HG02759 (cell line): ENCODE results near the gene SYT2.
"Not testable (repeated sequence)": the region's sequence is repeated elsewhere in the genome, so short reads cannot be mapped to it uniquely, and the experiment has no call there.

Source experiments
- ATAC-seq: cut with Tn5 transposase; IDR thresholded peaks from one replicate; pipeline ENCODE4 v1.9.1; 2021; ENCODE audit warnings: mild to moderate bottlenecking, moderate library complexity; ENCODE audit not compliant: unreplicated experiment

The SYT2 gene

DNA sequence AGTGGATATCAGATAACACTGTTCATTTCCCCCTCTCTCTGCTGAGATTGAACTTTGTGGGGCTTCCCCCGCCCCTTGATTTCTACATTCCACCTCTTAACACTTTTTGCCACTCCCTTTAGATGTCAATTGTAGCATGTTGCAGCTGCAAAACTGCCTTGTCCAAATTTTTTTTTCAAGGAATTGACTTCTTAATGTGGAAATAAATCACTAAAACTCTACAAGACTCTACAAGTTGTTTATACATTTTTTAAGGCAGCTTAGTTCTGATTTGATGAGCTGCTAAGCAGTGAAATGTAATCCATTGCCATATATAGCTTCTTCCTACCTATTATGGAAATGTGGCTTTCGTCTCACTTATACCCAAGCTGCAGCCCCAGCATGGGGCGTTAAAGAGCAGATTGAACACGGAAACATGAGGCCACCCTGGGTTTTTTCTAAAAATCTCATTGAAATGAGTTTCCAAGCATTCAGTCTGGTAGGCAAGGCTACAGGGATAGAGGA lies 132.2 kb downstream of the SYT2 start:
- no peak for ATAC-seq

DNA sequence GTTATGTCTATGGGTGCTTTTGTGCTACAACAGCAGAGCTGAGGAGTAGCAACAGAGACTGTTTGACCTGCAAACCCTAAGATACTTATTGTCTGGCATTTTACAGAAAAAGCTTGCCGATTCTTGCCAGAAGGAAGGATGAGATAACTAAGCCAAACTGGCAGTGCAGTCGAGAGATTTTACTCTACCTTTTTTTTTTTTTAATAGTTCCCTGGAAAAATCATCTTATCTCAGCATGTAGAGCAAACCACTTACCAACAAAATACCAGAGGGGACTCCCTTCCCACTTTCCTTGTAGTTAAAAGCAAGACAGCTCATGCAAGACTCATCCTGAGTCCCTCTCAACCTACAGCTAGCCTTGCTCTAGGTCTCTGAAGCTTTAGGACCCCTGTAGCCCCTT lies 132.9 kb downstream of the SYT2 start:
- no peak for ATAC-seq

GRCh38 chr1:202576816-202577215 lies 133.4 kb downstream of the SYT2 start:
- ATAC-seq = no peak

GRCh38 chr1:202575918-202576653 lies 134.2 kb downstream of the SYT2 start:
- ATAC-seq = no peak

- no peak for ATAC-seq
These were observed 137.4 kb downstream of the SYT2 start for GRCh38 chr1:202572867-202573266.

DNA sequence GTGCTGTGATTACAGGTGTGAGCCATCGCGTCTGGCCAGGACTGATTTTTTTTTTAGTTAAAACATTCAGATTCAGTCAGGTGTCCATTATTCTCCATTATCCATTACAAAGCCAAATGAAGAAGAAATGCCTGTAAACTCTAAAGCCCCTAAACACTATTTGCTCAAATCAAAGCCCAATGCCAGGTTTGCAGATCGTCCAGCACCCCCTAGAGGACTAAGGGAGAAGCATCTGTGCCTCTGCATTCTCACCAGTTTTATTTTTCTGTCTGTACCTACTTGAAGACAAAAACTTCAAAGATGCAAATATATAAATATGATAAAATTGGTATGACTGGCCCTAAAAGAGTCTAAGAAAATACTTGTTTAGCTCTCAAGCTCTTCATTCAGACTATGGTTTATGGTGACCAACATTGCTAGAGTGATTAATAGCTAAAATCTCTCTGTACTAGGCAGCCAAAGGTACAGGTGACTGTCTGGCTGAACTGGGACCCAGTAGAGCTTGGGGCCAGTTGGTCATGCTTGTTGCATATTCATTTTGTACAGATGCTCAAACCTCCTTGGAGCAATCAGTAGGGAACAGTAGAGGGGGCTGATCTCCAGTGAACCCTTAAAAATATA lies 138.4 kb downstream of the SYT2 start:
- ATAC-seq = no peak

DNA sequence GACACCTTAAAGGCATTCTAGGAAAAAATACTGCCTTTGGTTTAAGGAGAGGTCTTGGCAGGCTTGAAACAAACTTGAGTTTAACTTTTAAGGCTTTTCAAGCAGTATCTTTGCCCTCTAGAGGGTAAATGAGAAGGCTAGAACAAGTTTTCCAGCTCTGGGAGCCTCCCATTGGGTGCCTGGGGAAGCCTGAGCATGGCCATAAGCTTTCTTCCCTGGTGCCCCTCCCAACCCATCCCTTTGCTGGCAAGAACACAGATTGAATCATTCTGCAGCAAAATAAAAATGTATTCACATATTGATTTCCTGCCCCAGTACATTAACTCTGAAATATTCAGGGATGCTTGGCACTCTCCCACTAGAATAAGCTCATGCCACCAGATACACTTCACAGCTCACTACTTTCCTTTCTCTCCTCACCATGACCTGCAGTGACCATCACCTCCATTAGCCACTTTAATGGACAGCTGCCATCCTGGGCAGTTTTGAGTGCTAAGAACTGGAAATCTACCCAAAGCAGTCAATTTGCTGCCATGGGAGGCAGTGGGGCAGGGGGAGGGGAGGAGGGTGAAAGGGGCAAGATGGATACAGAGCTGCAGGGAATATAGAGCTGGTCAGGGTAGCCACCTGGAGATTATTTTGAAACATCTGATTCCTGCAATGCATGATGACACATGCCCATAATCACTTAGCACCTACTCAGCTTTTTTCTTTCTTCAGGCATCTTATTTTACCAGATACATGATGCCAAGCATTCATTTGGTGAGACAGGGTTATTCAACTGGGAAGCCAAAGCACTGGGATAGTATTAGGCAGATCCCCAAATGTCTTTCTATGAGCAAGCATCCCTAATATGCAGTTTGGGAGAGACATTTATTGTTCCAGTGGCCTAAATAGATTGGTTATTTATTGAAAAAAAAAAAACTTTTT lies 140.6 kb downstream of the SYT2 start:
- no peak for ATAC-seq

DNA sequence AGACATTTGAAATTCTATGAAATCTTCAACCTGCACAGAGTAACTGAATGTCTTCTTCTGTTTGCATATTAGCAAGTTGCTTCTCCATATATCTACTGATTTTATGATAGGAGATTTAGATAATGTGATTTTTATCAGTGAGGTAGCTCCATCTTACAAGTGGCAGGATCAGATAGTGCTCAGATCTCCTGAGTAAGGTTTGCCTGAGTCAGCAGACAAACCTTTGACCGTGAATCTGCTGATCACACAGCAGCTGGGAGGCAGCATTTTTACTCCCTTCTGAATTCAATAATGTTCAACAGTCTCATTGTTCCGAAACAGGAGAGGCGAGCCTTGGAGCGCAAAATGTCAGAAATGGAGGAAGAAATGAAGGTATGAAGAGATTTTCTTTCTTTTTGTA lies 141.4 kb downstream of the SYT2 start:
- no peak for ATAC-seq

- no peak for ATAC-seq
These were observed 141.8 kb downstream of the SYT2 start for GRCh38 chr1:202568410-202568809.

GRCh38 chr1:202567738-202568137 lies 142.5 kb downstream of the SYT2 start:
- ATAC-seq = no peak

GRCh38 chr1:202565890-202566602 lies 144.2 kb downstream of the SYT2 start:
- peak; percentile 88 for ATAC-seq

DNA sequence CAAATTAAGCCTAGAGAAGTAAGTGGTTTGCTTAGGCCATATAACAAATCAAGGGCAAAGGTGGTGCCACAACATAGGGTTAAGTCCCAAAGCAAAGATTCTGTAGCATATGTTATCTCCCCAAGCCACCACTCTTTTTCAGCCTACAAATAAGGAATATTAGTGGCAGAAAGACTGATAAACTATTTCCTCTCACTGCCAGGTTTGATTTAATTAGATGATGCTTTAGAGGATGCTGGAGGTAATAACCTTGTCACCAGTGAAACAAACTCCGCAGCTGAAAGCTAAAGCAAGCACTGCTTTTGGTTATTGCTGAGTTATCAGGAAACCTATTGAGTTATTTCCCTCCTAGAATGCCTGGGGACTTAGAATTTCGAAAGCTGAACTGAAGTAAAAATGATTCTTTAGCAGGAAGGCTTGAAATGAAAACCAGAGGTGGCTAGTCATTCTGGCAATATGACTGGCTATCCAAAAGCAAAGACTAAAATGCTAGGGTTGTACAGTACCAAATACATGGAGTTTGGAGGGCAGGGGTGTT lies 145.2 kb downstream of the SYT2 start:
- ATAC-seq = no peak

- no peak for ATAC-seq
These were observed 146.4 kb downstream of the SYT2 start for GRCh38 chr1:202563818-202564217.

GRCh38 chr1:202562444-202563060 lies 147.7 kb downstream of the SYT2 start:
- ATAC-seq = no peak

GRCh38 chr1:202561726-202562443 lies 148.4 kb downstream of the SYT2 start:
- no peak for ATAC-seq

DNA sequence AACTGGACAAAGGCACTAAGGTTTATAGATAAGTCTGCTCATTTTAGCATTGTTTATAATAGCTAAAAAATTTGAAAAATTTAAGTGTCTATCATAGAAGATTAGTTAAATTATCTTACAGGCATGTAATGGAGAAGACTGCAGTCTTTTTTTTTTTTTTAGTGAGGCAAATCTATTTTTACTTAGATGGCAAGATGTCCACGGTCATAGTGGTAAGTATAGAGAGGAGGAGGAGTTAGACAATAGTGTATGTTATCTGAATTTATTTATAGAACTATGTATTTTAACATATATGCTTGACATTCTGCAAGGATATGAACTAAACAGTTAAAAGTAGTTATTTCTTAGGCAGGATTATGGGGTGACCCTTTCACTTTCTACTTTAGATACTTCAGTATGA lies 149.0 kb downstream of the SYT2 start:
- ATAC-seq = no peak

- not testable (repeated sequence) for ATAC-seq
These were observed 152.6 kb downstream of the SYT2 start for GRCh38 chr1:202557662-202558061.

- not testable (repeated sequence) for ATAC-seq
These were observed 154.2 kb downstream of the SYT2 start for GRCh38 chr1:202556037-202556436.

DNA sequence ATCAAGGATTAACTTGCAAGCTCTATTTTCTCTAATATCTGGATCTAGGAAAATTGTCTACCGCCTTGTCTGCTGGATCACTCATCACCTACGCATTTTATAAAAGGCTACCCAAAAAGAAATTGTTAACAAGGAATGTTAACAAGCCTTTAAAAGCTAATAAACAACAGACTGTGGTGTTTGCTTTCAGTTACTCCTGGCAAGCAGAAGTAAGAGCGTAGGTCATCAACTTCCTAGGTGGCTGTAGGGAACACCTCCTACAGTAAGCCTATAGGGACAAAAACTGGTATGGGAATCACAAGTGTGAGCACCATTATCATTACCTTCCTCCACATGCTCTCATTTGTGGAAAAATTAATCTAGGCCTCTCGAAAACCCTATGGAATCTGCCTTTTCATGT lies 155.6 kb downstream of the SYT2 start:
- not testable (repeated sequence) for ATAC-seq
